ENCODE data around the gene S100A6.

DNA sequence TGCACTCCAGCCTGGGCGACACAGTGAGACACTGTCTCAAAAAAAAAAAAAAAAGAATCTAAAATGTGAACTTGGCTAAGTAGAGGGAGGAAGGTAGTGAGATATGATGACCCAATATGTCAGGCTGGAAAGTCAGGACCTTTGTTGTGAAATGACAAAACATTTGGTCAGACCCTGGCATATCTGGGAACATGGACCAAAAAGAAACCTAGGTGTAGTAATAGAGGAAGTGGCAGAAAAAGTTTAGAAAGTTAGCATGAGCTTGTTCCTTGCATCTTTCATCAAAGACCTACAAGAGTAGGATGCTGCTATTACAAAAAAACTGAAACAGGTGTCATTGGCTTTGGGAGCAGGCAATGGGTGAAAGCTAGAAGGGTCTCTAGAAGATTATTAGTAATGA, 20.6 kb upstream of the S100A6 start:
- TF ChIP-seq POLR2A (IDR thresholded peaks at IDR 0.05) (no peak), CTCF (IDR thresholded peaks at IDR 0.05) (no peak)
